DMS79 treated with DMSO at 0.1 percent for 48 hours (cell line): ENCODE measurements around the gene XPR1.
"Not testable (repeated sequence)": the region's sequence is repeated elsewhere in the genome, so short reads cannot be mapped to it uniquely, and the experiment has no call there.

Experiments
- DNase-seq: peaks from one replicate; lab custom pipeline; 2025; lab: John Stamatoyannopoulos, UW

XPR1 gene

DNA sequence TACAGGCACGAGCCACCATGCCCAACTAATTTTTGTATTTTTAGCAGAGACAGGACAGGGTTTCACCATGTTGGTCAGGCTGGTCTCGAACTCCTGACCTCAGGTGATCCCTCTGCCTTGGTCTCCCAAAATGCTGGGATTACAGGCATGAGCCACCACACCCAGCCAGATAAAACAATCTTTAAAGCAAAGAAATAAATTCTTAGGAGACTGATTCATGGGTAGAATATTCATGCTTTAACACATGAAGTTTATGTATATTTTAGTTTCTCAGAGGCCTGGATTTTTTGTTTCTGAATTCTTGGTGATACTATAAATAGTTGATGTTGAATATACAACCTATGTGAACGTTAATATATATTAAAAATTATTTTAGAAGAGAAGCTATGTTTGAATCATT is 153.5 kb downstream of the XPR1 start:
- no peak for DNase-seq

DNA sequence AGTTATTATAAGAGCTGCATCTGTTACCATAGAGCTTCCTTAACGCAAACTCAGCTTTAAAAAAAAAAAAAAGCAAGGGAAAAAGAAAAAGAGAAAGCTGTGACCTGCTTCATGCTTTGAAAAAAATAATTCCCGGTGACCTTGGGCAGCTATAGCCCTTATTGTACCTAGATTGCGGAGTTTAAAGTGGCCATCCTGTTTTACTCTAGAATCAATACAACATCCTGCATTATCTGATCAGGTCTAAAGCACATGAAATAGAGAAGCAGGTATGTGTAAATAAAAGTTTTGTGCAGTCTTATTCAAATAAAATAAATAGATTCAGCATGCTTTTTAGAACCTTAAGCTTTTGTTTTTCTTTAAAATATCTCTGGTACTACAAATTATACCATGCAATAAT is 154.1 kb downstream of the XPR1 start:
- DNase-seq: no peak

DNA sequence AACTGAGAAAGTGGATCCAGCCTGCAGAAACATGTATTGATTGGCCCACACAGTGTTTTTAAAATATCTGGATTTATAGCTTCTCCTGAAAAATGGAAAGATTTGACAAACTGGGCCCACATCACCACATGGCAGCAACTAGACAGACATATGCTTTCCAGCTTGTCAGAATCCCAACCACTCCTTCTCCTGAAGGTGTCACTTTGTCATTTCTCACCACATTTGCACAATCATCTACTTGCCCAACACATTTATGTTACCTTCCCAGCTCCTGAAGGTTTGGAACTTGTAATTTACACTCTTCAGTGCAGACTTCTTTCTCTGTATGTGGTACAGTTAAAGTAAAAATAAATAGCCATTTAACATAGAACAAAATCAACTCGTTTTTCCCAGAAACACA is 154.8 kb downstream of the XPR1 start:
- DNase-seq: no peak

DNA sequence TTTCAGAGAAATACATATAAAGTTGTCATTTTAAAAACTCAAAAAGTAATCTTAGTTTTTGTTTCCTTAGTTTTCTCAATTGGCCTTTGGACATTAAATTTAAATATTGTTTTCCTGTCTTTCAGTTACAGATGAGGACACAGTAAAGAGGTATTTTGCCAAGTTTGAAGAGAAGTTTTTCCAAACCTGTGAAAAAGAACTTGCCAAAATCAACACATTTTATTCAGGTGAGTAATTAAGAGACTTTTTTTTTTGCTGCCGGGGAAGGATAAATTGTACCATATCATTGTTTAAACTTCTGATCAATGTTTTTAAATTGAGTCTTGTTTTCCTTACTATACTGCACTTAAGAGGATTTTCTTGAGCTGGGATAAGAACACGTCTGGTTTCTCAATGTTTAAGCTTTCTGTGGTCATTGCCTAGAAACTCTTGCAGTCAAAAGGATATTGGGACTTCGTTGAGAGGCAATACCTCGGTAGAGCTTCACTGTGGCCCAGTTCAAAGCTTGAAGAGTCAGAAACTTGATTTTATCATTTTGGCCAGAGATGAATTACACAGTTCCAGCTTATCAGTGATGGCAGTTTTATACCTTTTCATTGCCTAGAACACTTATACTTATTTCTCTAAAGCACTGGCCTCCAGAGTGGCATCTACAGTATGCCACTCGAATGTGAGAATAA is 155.9 kb downstream of the XPR1 start:
- DNase-seq: no peak

DNA sequence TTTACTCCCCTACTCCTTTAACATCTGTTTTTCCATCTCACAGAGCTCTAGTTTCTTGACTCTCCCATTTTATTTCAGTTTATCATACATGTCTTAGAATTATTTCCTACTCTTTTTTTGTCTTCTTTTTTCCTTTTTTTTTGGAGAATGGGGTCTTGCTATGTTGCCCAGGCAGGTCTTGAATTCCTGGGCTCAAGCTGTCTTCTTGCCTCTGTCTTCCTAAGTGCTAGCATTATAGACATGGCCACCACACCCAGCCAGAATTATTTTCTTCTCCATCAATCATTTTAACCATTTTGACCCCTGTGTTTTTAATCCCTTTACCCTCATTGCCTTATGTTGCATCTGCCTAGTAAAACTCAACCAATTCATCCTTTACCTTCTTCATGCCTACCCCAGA is 157.6 kb downstream of the XPR1 start:
- DNase-seq: no peak

DNA sequence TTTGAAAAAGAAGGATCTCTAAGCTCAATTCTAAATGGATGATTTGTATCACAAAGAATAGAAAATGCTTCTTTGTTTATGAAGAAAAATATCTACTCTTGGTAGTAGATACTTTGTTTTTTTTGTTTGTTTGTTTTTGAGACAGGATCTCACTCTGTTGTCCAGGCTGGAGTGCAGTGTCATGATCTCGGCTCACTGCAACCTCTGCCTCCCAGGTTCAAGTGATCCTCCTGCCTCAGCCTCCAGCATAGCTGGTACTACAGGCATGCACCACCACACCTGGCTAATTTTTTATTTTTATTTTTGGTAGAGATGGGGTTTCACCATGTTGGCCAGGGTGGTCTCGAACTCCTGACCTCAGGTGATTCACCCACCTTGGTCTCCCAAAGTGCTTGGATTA is 159.3 kb downstream of the XPR1 start:
- DNase-seq: not testable (repeated sequence)

DNA sequence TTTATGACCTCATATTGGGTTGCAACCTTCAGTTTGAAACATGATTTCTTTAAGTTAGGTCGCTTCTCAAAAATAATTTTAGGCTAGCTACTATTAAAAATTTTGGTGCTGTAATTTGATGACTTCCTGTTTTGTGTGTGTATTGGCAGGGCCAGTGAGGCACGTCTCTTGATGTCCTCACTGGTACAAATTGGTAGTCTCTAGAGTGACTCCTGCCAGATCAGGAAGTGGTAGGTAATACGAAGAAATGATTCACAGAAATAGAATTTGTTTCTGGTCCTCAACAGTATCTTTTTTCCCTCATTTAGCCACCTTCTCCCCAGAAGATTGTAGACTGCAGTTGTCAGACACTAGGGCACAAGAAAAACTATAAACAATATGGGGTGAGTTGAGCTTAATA is 160.0 kb downstream of the XPR1 start:
- no peak for DNase-seq

DNA sequence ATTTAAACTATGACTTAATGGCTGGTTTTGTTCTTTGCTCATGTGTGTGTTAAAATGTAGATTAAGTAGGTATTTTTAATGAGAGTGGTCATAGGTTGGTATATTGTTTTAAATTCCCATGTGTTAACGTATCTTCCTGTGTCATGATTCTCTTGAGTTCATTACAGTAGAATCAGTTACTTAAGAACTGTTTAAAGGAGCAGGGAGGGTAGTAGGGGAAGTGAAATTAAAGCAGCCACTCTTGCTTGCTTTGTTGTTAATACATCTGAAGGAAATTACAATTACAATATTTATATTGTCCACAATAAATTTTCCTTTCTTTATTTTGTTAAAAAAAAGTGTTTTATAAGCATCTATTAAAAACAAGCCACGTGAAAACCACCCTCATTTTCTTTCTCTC is 161.6 kb downstream of the XPR1 start:
- no peak for DNase-seq

DNA sequence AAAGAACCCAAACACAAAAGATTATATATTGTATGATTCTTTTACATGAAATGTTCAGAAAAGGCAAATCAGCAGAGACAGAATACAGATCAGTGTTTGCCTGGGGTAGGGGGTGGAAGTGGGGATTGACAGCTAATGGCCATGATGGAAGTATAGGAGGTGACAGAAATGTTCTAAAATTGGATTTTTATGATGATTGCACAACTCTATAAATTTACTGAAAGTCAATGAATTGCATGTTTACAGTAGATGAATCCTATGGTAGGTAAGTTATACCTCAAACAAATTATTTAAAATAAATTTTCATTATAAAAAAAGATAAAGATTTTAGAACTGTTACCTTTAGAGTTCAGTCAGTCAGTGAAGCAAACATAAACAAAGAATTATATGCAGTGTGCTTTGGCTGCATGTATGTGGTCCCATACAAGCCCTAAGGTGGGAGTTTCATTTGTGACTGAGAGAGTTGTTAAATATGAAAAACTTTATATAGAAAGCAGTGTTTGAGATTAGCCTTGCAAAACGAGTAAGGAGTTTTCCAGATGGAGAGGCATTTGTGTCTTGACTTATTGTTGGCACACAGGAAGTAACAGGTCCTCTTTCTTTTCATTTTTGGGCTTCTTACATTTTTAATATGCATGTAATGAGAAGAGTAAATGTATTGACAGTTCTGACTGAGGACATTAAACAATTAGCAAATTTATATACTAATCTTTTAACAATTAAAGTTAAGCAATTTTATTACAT is 165.2 kb downstream of the XPR1 start:
- DNase-seq: no peak

DNA sequence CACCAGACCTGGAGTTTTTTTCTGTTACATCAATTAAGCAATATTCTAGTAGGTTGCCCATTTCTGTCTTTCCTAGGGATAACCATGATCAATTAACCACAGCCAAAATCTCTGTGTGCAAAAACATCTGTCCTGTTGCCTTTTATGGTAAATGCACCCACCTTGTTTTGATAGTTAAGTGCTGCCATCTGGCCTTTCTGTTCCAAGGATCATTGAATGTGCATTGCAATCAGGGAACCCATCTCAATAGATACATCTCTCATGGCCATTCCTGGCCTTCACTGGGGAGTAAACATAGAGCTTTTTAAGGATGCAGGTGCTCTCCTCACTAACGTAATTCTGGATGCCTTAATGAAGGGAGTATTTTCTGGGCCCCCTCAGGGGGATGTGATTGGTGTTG is 169.1 kb downstream of the XPR1 start:
- peak; percentile 19 for DNase-seq

DNA sequence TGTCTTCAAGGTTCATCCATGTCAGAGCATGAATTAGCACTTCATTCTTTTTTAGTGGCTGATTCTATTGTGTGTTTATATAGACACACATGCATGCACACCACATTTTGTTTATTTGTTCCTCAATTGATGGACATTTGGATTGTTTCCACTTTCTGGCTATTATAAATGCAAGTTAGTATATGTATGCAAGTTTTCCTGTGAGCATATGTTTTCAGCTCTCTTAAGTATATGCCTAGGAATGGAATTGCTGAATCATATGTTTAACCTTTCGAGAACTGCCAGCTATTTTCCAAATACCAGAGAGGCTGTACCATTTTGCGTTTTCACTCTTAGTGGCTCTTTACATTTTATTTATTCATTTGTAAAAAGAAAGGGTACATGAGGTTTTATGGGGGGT is 171.0 kb downstream of the XPR1 start:
- DNase-seq: no peak

DNA sequence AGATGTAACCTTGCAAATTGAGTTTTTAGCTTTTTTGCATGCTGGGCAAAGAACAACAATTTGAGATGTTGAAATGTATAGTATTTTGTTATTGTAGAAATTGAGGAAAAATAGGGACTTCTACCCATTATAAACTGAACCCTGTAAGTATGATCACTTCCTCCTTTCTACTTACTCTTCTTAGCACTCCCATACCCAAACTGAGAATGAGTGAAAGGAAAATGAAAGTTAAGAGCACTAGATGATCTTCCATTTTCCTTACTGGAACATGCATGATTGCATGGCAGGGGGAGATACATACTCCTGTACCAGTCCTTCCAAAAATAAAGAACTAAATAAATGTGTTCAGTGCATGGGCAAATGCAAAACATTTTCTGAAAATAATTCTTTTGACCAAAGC is 173.5 kb downstream of the XPR1 start:
- DNase-seq: no peak

DNA sequence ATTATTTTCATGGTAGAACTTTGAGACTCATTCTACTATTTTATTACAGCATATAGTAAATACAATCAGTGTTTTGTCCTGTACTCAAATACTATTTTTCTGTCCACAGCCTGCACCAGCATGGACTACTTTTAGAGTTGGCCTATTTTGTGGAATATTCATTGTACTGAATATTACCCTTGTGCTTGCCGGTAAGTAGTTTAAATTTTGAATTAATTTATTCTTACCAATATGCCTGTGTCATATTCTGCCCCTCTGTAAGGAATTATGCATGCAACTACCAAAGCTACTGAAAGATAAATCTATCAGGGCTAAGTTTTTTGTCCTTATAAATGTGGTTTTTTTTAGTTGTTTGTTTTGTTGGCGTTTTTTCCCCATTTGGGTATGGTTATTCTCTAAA is 179.5 kb downstream of the XPR1 start:
- no peak for DNase-seq

DNA sequence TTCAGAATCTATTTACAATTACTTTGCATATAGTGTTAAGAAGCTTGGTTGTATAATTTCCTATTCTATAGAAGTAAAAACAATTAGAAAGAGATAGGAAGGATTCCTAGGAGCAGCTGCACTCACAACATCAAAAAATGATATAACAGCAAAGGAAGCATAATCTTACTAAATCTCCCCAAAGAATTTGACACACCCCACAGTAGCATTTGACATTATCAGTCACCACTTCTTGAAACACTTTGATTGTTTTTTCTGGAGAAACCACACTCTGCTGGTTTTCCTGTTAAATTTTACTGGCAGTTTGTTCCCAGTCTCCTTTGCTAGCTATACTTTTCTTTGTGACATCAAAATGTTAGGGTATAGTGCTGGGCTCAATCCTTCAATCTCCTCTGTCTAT is 180.1 kb downstream of the XPR1 start:
- no peak for DNase-seq

DNA sequence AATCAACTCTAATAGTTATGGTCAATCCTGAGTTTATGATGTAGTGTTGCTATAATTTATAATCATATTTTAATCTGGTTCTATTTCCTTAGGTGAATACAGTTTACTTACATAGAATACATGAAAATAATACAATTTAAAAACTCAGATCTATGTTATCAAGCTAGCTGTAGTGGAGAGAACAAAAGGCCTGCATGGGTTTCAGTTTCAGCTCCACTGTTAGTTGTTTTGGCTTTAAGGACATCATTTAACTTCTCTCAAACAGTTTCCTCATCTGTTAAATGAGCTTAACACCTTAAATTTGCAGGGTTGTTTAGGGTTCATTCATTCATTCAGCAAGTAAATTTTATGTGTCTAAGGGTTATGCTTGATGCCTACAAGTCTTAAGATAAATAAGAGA is 182.4 kb downstream of the XPR1 start:
- no peak for DNase-seq

DNA sequence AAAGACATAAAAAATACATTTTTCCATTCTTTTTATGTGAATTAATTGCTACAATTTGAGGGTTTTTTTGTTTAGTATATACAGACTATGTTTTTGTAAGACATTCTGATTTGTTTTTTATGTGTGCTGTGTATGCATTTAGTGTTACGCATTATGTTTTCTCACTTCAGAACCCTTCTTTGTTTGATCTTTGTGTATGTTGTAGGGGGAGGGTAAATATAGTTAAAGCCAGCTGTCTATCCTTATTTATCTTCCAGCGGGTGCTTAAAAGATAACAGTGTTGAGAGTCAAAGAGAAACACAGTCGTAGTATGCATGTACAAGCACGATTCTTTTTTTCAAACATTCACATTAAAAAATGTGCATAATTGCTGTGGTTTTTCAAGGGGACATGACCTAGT is 183.4 kb downstream of the XPR1 start:
- DNase-seq: no peak

DNA sequence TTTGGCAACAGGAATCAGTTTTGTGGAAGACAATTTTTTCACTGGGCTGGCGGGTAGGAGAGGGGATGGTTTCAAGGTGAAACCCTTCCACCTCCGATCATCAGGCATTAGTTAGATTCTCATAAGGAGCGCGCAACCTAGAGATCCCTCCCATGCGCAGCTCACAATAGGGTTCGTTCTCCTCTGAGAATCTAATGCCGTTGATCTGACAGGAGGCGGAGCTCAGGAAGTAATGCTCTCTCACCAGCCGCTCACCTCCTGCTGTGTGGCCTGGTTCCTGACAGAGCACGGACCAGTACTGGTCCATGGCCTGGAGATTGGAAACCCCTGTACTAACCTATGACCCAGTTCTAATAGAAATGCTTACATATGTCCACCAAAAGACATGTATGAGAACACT is 184.3 kb downstream of the XPR1 start:
- DNase-seq: no peak

DNA sequence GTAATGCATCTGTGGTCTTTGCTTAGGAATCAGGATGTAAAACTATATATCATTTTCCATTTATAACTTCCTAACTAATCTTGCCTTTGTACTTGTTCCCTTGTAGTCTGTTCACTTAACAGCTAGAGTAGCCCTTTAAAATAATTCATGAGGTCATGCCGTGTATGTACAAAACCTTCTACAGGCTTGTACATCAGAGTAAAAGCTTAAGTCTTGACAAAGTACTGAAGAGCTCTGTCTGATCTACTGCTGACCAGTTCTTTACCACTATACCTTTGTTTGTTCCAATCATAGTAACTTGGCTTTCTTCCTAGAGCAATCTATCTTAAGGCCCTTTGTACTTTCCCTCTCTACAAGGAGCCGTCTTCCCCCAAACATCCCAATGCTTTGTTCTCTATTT is 190.1 kb downstream of the XPR1 start:
- DNase-seq: no peak

DNA sequence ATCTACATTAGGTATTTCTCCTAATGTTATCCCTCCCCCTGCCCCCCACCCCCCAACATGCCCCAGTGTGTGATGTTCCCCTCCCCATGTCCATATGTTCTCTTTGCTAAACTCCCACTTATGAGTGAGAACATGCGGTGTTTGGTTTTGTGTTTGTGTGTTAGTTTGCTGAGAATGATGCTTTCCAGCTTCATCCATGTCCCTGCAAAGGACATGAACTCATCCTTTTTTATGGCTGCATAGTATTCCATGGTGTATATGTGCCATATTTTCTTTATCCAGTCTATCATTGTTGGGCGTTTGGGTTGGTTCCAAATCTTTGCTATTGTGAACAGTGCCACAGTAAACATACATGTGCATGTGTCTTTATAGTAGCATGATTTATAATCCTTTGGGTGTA is 199.7 kb downstream of the XPR1 start:
- DNase-seq: not testable (repeated sequence)

DNA sequence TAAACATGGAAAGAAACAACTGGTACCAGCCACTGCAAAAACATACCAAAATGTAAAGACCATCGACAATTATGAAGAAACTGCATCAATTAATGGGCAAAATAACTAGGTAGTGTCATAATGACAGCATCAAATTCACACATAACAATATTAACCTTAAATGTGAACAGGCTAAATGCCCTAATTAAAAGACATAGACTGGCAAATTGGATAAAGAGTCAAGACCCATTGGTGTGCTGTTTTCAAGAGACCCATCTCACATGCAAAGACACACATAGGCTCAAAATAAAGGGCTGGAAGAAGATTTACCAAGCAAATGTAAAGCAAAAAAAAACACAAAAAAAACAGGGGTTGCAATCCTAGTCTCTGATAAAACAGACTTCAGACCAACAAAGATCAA is 201.4 kb downstream of the XPR1 start:
- not testable (repeated sequence) for DNase-seq

DNA sequence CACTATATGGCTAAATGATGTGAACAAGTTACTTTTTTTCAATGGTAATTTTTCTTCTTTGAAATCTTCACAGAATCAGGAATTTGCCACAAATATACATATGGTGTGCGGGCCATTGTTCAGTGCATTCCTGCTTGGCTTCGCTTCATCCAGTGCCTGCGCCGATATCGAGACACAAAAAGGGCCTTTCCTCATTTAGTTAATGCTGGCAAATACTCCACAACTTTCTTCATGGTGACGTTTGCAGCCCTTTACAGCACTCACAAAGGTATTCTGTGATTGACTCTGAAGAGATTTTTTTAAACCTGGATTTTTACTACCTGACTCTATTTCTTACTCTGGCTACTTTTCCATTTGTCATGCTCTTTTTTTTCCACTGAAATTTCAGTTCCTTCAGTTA is 204.6 kb downstream of the XPR1 start:
- DNase-seq: peak; percentile 52

DNA sequence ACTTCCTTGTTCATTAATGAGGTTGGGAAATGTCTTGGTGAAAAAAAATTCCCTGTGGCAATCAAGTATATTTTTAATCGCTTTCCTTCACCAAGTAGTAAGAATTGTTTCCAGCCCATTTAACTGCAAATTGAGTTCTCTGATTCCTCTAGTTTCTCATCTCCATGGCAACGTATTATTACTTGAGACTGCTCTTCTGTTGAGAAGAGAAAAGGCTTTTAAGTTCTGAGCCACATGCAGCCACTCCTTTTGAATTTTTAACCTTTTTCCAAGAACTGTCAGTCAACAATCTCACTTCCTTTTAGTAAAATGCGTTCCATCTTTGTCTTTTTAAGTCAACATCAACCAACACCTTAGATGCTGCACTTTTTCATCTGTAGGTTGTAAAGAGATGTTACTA is 205.2 kb downstream of the XPR1 start:
- DNase-seq: peak; percentile 79

DNA sequence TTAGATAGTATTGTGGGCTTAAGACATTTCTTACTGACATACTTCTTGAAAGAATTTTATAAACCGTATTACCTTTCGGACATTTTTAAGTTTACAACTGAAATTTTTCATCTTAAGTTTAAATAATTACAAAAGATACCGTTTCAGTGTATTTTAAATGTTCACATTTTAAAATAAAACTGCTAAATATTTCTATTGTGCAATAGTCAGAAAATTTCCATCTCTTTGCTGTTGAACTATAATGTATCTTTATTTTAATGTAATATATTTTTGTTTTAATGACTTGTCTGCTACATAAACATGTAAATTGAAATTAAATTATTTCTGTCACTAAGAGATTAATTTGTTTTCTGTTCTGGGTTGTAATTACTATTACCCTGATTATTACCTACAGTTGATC is 206.7 kb downstream of the XPR1 start:
- no peak for DNase-seq

DNA sequence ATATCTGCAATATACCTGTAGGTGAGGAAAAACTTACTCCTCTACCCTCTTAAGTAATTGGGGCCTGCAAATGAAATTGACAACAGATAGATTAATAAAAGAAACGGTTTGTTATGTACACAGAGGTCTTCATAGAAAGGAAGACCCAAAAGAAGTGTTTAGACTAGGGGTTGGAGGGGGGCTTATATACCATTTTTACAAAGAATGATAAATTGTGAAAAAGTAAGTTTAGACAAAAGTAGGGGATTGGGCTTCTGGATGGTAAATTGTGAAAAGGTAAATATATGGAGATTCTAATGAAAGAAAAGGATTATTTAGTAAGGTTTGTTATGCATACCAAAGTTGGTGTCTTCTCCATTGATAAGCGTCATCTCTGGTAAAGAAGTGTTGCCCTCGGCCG is 207.7 kb downstream of the XPR1 start:
- no peak for DNase-seq
